ENCODE measurements around the gene SLFN14. TPM values are rescaled to one million over a fixed set of nuclear protein-coding genes. Genes with fewer than 3 reads are reported as not detected.

Gene SLFN14
- total RNA-seq, 2 donors from 2014 or later: not detected

- Histone ChIP-seq H3K27me3 (no peaks in the 10 kb centered on the region), H3K4me3 (no peak overlapping the region), H3K36me3 (replicated peaks in 1 of 2; ENCODE audit: insufficient read depth in 1 of 2, low read depth in 2 of 2) (peaks cover 4 to 15% of the 10 kb centered on the region in 2 donors), H3K27ac (no peak overlapping the region), H3K9me3 (no peaks in the 10 kb centered on the region), H3K4me1 (no peaks in the 10 kb centered on the region)
- TF ChIP-seq POLR2A (IDR thresholded peaks at IDR 0.05) (no peak), CTCF (IDR thresholded peaks at IDR 0.05) (no peak)
- 67 to 68% methylated on average over 5 of the region's 5 CpGs for WGBS, 2 donors
- ATAC-seq: no peak
- intact Hi-C loops (cut with DNase I): no loop called here
- no peak for DNase-seq
Measured at GRCh38 chr17:35597604-35598003, 37.0 kb upstream of the SLFN14 start.

- TF ChIP-seq POLR2A (IDR thresholded peaks at IDR 0.05) (no peak), CTCF (IDR thresholded peaks at IDR 0.05) (no peak)
- intact Hi-C loops (cut with DNase I): no loop called here
- WGBS, 2 donors: 88 to 94% methylated on average over 42 to 44 of the region's 54 CpGs
- ATAC-seq (no peak), DNase-seq (no peak)
- no peaks in the 10 kb centered on the region for H3K9me3 ChIP-seq
- peaks cover 4 to 13% of the 10 kb centered on the region in 2 donors for H3K36me3 ChIP-seq (replicated peaks in 1 of 2; ENCODE audit: insufficient read depth in 1 of 2, low read depth in 2 of 2)
- H3K4me1 ChIP-seq: no peaks in the 10 kb centered on the region
- no peaks in the 10 kb centered on the region for H3K27me3 ChIP-seq
- no peak overlapping the region for H3K4me3 ChIP-seq
- H3K27ac ChIP-seq: no peak overlapping the region
Measured at GRCh38 chr17:35596530-35597233, 36.1 kb upstream of the SLFN14 start.

GRCh38 chr17:35596072-35596471 lies 35.5 kb upstream of the SLFN14 start:
- Histone ChIP-seq H3K27ac (no peak overlapping the region), H3K27me3 (no peaks in the 10 kb centered on the region), H3K4me1 (no peaks in the 10 kb centered on the region), H3K4me3 (no peak overlapping the region), H3K9me3 (no peaks in the 10 kb centered on the region), H3K36me3 (replicated peaks in 1 of 2; ENCODE audit: insufficient read depth in 1 of 2, low read depth in 2 of 2) (peaks cover 4 to 9% of the 10 kb centered on the region in 2 donors)
- no peak for DNase-seq
- TF ChIP-seq POLR2A (IDR thresholded peaks at IDR 0.05) (no peak), CTCF (IDR thresholded peaks at IDR 0.05) (no peak)
- ATAC-seq: no peak
- intact Hi-C loops (cut with DNase I): no loop called here
- 81 to 92% methylated on average over 4 of the region's 4 CpGs for WGBS, 2 donors

- intact Hi-C loops (cut with DNase I): no loop called here
- TF ChIP-seq POLR2A (IDR thresholded peaks at IDR 0.05): no peak
- no peak for TF ChIP-seq CTCF (IDR thresholded peaks at IDR 0.05)
- H3K4me1 ChIP-seq: peaks cover 18% of the 10 kb centered on the region
- ATAC-seq: no peak
- H3K9me3 ChIP-seq: no peaks in the 10 kb centered on the region
- H3K27me3 ChIP-seq: no peaks in the 10 kb centered on the region
- H3K36me3 ChIP-seq (replicated peaks in 1 of 2; ENCODE audit: insufficient read depth in 1 of 2, low read depth in 2 of 2): no peaks in the 10 kb centered on the region
- DNase-seq: no peak
- 69 to 71% methylated on average over 12 of the region's 12 CpGs for WGBS, 2 donors
- no peak overlapping the region for H3K27ac ChIP-seq
- no peak overlapping the region for H3K4me3 ChIP-seq
Measured at GRCh38 chr17:35588196-35588920, 27.7 kb upstream of the SLFN14 start.
